Measurements from ENCODE around the gene MTREX. TPM values are rescaled to one million over a fixed set of nuclear protein-coding genes. Genes with fewer than 3 reads are reported as not detected.

The MTREX gene
- total RNA-seq, 2 experiments from 2014 or later, result 62.7 to 125 TPM

DNA sequence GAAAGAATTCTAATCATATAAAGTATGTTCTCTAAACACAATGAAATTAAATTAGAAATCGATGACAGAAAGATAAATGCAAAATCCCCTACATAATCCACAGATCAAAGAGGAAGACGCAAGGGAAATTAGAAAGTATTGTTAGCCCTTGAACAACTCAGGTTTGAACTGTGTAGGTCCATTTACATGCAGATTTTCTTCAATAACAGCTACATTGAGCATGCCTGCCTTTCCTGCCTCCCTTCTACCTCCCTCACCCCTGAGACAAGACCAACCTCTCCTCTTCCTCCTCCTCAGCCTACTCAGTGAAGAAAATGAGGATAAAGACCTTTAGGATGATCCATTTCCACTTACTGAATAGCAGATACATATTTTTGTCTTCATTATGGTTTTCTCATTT lies 151.8 kb downstream of the MTREX start:
- H3K79me2 ChIP-seq (ENCODE audit: insufficient read depth, low read depth, low read length), result no peaks in the 10 kb centered on the region
- no peak for DNase-seq (ENCODE audit: low spot score)
- ChIA-PET CTCF (ENCODE audit: unreplicated experiment) (no interaction called here), POLR2A (interaction anchor here (0.7 kb wide), 1 partner anchor 56 kb away, joined by 3 read pairs; no protein-coding TSS in a partner anchor)
- no peak overlapping the region for H2AFZ ChIP-seq (ENCODE audit: low read length)
- BruUV-seq (replicated peaks), result no TSS peak
- H3K4me2 ChIP-seq (ENCODE audit: low read length), result no peak overlapping the region
- no peaks in the 10 kb centered on the region for H3K4me1 ChIP-seq (ENCODE audit: insufficient read depth, low read length, poor library complexity, severe bottlenecking)
- intact Hi-C loops (cut with micrococcal nuclease; ENCODE audit: unreplicated experiment), result no loop called here
- no peaks in the 10 kb centered on the region for H3K9me3 ChIP-seq (ENCODE audit: low read length)
- no peak overlapping the region for H3K27ac ChIP-seq (ENCODE audit: low read depth, low read length, poor library complexity, severe bottlenecking)
- no peaks in the 10 kb centered on the region for H4K20me1 ChIP-seq (ENCODE audit: insufficient read depth, low read length)
- no peaks in the 10 kb centered on the region for H3K36me3 ChIP-seq (ENCODE audit: insufficient read depth, low read length)
- TF ChIP-seq EZH2phosphoT487 (IDR thresholded peaks at IDR 0.05; ENCODE audit: borderline replicate concordance, low read depth, low read length), result no peak
- TF ChIP-seq, protein P1, sequence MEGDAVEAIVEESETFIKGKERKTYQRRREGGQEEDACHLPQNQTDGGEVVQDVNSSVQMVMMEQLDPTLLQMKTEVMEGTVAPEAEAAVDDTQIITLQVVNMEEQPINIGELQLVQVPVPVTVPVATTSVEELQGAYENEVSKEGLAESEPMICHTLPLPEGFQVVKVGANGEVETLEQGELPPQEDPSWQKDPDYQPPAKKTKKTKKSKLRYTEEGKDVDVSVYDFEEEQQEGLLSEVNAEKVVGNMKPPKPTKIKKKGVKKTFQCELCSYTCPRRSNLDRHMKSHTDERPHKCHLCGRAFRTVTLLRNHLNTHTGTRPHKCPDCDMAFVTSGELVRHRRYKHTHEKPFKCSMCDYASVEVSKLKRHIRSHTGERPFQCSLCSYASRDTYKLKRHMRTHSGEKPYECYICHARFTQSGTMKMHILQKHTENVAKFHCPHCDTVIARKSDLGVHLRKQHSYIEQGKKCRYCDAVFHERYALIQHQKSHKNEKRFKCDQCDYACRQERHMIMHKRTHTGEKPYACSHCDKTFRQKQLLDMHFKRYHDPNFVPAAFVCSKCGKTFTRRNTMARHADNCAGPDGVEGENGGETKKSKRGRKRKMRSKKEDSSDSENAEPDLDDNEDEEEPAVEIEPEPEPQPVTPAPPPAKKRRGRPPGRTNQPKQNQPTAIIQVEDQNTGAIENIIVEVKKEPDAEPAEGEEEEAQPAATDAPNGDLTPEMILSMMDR (conservative IDR thresholded peaks at IDR 0.05; ENCODE audit: low read length), result no peak
- H3K4me3 ChIP-seq (ENCODE audit: low read depth, low read length, poor library complexity, severe bottlenecking), result no peak overlapping the region
- H3K9me2 ChIP-seq (ENCODE audit: insufficient read depth, low read length), result no peaks in the 10 kb centered on the region

DNA sequence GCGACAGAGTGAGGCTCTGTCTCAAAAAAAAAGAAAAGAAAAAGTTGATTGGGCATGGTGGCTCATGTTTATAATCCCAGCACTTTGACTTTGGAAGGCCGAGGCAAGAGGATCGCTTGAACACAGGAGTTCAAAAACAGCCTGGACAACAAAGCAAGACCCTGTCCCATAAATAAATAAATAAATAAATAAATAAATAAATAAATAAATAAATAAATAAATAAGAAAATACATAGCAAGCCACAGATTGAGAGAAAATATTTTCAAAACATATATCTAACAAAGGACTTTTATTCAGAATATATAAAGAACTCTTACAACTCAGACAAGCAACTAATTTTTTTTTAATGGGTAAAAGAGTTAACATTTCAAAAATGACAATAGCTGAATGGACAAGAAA lies 155.8 kb downstream of the MTREX start:
- no TSS peak for BruUV-seq (replicated peaks)

DNA sequence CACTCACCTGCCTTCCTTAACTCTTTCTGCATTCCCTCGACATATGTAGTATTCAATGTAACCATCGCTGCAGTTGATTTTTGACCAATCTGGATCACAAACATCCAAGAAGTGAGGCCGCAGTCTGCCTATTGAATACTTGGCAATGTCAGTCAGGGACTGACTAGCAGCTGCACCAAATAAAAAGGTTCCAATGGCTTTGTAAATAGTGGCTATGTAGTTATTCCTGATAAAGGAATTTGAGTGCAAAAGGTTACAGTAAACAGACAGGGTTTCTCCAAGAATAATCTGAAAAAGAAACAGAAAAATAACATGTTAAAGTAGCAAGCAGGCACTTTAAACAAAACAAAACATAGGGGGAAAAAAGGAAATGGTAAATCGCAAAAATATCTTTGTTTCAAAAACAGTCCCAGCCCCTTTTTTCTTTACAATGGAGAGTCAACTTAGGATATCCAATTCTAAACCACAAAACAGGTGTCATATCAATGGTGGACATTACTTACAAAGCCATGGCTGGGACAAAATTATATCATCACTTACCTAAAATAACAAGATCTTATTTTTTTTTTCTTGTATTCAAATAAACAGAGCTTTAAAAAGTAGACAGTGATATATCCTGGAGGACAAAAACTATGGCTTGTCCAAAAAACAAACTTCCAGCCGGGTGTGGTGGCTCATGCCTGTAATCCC lies 160.2 kb downstream of the MTREX start:
- H3K9me3 ChIP-seq (ENCODE audit: low read length), result no peaks in the 10 kb centered on the region
- no TSS peak for BruUV-seq (replicated peaks)

More for the DNA sequence above, 155.8 kb downstream of the MTREX start:
- no peaks in the 10 kb centered on the region for H3K9me2 ChIP-seq (ENCODE audit: insufficient read depth, low read length)
- no peaks in the 10 kb centered on the region for H3K79me2 ChIP-seq (ENCODE audit: insufficient read depth, low read depth, low read length)
- no peaks in the 10 kb centered on the region for H3K4me1 ChIP-seq (ENCODE audit: insufficient read depth, low read length, poor library complexity, severe bottlenecking)
- TF ChIP-seq, protein P1 (conservative IDR thresholded peaks at IDR 0.05; ENCODE audit: low read length), result no peak
- TF ChIP-seq EZH2phosphoT487 (IDR thresholded peaks at IDR 0.05; ENCODE audit: borderline replicate concordance, low read depth, low read length), result no peak
- intact Hi-C loops (cut with micrococcal nuclease; ENCODE audit: unreplicated experiment), result no loop called here
- H3K27ac ChIP-seq (ENCODE audit: low read depth, low read length, poor library complexity, severe bottlenecking), result no peak overlapping the region
- no peaks in the 10 kb centered on the region for H3K36me3 ChIP-seq (ENCODE audit: insufficient read depth, low read length)
- DNase-seq (ENCODE audit: low spot score), result no peak
- no peak overlapping the region for H2AFZ ChIP-seq (ENCODE audit: low read length)
- POLR2A ChIA-PET, result no interaction called here
- H3K9me3 ChIP-seq (ENCODE audit: low read length), result no peaks in the 10 kb centered on the region
- no peak overlapping the region for H3K4me2 ChIP-seq (ENCODE audit: low read length)
- no peaks in the 10 kb centered on the region for H4K20me1 ChIP-seq (ENCODE audit: insufficient read depth, low read length)
- CTCF ChIA-PET (ENCODE audit: unreplicated experiment), result no interaction called here
- no peak overlapping the region for H3K4me3 ChIP-seq (ENCODE audit: low read depth, low read length, poor library complexity, severe bottlenecking)

More for the DNA sequence above, 160.2 kb downstream of the MTREX start:
- no peaks in the 10 kb centered on the region for H3K9me2 ChIP-seq (ENCODE audit: insufficient read depth, low read length)
- POLR2A ChIA-PET, result interaction anchor here (0.6 kb wide), 1 partner anchor 170 kb away, joined by 4 read pairs; no protein-coding TSS in a partner anchor
- no peaks in the 10 kb centered on the region for H3K36me3 ChIP-seq (ENCODE audit: insufficient read depth, low read length)
- no peaks in the 10 kb centered on the region for H3K4me1 ChIP-seq (ENCODE audit: insufficient read depth, low read length, poor library complexity, severe bottlenecking)
- H4K20me1 ChIP-seq (ENCODE audit: insufficient read depth, low read length), result no peaks in the 10 kb centered on the region
- H2AFZ ChIP-seq (ENCODE audit: low read length), result no peak overlapping the region
- H3K4me3 ChIP-seq (ENCODE audit: low read depth, low read length, poor library complexity, severe bottlenecking), result no peak overlapping the region
- CTCF ChIA-PET (ENCODE audit: unreplicated experiment), result no interaction called here
- no peak overlapping the region for H3K4me2 ChIP-seq (ENCODE audit: low read length)
- no peaks in the 10 kb centered on the region for H3K79me2 ChIP-seq (ENCODE audit: insufficient read depth, low read depth, low read length)
- TF ChIP-seq, protein P1 (conservative IDR thresholded peaks at IDR 0.05; ENCODE audit: low read length), result no peak
- TF ChIP-seq EZH2phosphoT487 (IDR thresholded peaks at IDR 0.05; ENCODE audit: borderline replicate concordance, low read depth, low read length), result no peak
- no peak overlapping the region for H3K27ac ChIP-seq (ENCODE audit: low read depth, low read length, poor library complexity, severe bottlenecking)
- intact Hi-C loops (cut with micrococcal nuclease; ENCODE audit: unreplicated experiment), result no loop called here
- no peak for DNase-seq (ENCODE audit: low spot score)
